ENCODE measurements around the gene TJAP1.
"Not testable (repeated sequence)": the region's sequence is repeated elsewhere in the genome, so short reads cannot be mapped to it uniquely, and the experiment has no call there.

Gene TJAP1

GRCh38 chr6:43506667-43507471 lies 29.5 kb downstream of the TJAP1 start:
- DNase-seq, result no peak

GRCh38 chr6:43508481-43509141 lies 31.2 kb downstream of the TJAP1 start:
- DNase-seq, result no peak

- no peak for DNase-seq
These were observed 32.0 kb downstream of the TJAP1 start for GRCh38 chr6:43509142-43509983.

- DNase-seq, result no peak
These were observed 32.8 kb downstream of the TJAP1 start, which contains the start of gene LRRC73 for GRCh38 chr6:43509984-43510826. Gene LRRC73 (minus strand): TSS chr6:43510346. CDS start chr6:43509785, 561 bp downstream.

GRCh38 chr6:43510827-43511163 lies 33.4 kb downstream of the TJAP1 start:
- DNase-seq, result no peak

- DNase-seq, result no peak
These were observed 34.5 kb downstream of the TJAP1 start for GRCh38 chr6:43511824-43512415.

GRCh38 chr6:43515808-43516207 lies 38.4 kb downstream of the TJAP1 start:
- DNase-seq, result no peak

GRCh38 chr6:43516367-43516696 lies 39.0 kb downstream of the TJAP1 start:
- no peak for DNase-seq

- peak; percentile 85 for DNase-seq
These were observed 39.5 kb downstream of the TJAP1 start, which contains the start of the genes POLR1C and YIPF3 for GRCh38 chr6:43516697-43517504. Gene POLR1C (plus strand): TSS chr6:43517089. CDS start chr6:43517110, 21 bp downstream. Gene YIPF3 (minus strand): TSS chr6:43516926. CDS start chr6:43516807, 119 bp downstream.

- no peak for DNase-seq
These were observed 40.4 kb downstream of the TJAP1 start for GRCh38 chr6:43517505-43518357.

- DNase-seq, result no peak
These were observed 42.7 kb downstream of the TJAP1 start for GRCh38 chr6:43520097-43520496.

GRCh38 chr6:43521836-43522235 lies 44.5 kb downstream of the TJAP1 start:
- DNase-seq, result no peak

GRCh38 chr6:43522547-43523261 lies 45.3 kb downstream of the TJAP1 start:
- no peak for DNase-seq

- DNase-seq, result no peak
These were observed 45.9 kb downstream of the TJAP1 start for GRCh38 chr6:43523284-43523683.

GRCh38 chr6:43524483-43524961 lies 47.2 kb downstream of the TJAP1 start:
- no peak for DNase-seq

- DNase-seq, result no peak
These were observed 54.8 kb downstream of the TJAP1 start for GRCh38 chr6:43532201-43532600.

GRCh38 chr6:43538986-43539385 lies 61.6 kb downstream of the TJAP1 start:
- not testable (repeated sequence) for DNase-seq

- not testable (repeated sequence) for DNase-seq
These were observed 62.0 kb downstream of the TJAP1 start for GRCh38 chr6:43539409-43539808.

GRCh38 chr6:43540507-43540906 lies 63.1 kb downstream of the TJAP1 start:
- DNase-seq, result no peak

Measured in NCI-H1436 treated with DMSO at 0.1 percent for 48 hours (cell line).